MCF 10A (cell line): ENCODE data around the gene ZNF791. TPM values are rescaled to one million over a fixed set of nuclear protein-coding genes. Genes with fewer than 3 reads are reported as not detected.

ENCODE experiments used
- BruUV-seq: library from RNA; stranded (reverse); fragments of 400-500 nt; replicated peaks from 2 replicates; lab custom pipeline; 2021; lab: Mats Ljungman, UMichigan
- CTCF ChIA-PET: fragments of 300-600 bp; sonication (Branson Sonifier 250); formaldehyde crosslinking; extraction: SDS; loops from one replicate; lab custom pipeline; 2021; ENCODE audit warnings: antibody characterized with exemption, inconsistent platforms; lab: Yijun Ruan, JAX
- POLR2A ChIA-PET: fragments of 300-600, 350-650 bp; sonication (Branson Sonifier 250); formaldehyde crosslinking; extraction: SDS; loops from one replicate; lab custom pipeline; 2020; ENCODE audit warnings: antibody characterized with exemption, inconsistent platforms; lab: Yijun Ruan, JAX
- DNase-seq: peaks from one replicate; pipeline ENCODE4 v3.0.0-alpha.2; 2018; ENCODE audit not compliant: unreplicated experiment
- H3K27ac Mint-ChIP-seq: one replicate; pipeline ENCODE4 v1.8.0; 2022; ENCODE audit warnings: mild to moderate bottlenecking, low read depth, mixed read lengths; ENCODE audit not compliant: unreplicated experiment
- H3K27me3 Mint-ChIP-seq: one replicate; pipeline ENCODE4 v1.8.0; 2022; ENCODE audit warnings: mixed read lengths; ENCODE audit not compliant: insufficient read depth, unreplicated experiment
- H3K36me3 Mint-ChIP-seq: one replicate; pipeline ENCODE4 v1.8.0; 2022; ENCODE audit warnings: mild to moderate bottlenecking, moderate library complexity, mixed read lengths; ENCODE audit not compliant: insufficient read depth, unreplicated experiment
- H3K4me1 Mint-ChIP-seq: one replicate; pipeline ENCODE4 v1.8.0; 2022; ENCODE audit warnings: mixed read lengths; ENCODE audit not compliant: insufficient read depth, unreplicated experiment
- H3K4me3 Mint-ChIP-seq: one replicate; pipeline ENCODE4 v1.8.0; 2022; ENCODE audit warnings: mild to moderate bottlenecking, moderate library complexity, mixed read lengths; ENCODE audit not compliant: unreplicated experiment
- H3K9me3 Mint-ChIP-seq: one replicate; pipeline ENCODE4 v1.8.0; 2022; ENCODE audit warnings: mixed read lengths; ENCODE audit not compliant: unreplicated experiment
- intact Hi-C: fragments of 100-400 bp; cut with micrococcal nuclease; formaldehyde crosslinking; loops from 2 replicates; pipeline ENCODE4 v1.14.1; 2022
- total RNA-seq: library from RNA; stranded (reverse); gene quantifications from 2 replicates; pipeline ENCODE4 v1.2.3, GENCODE V29; 2022
- TF ChIP-seq, protein P1 (sequence below): fragments of 200-600 bp; IDR thresholded peaks from one replicate; pipeline ENCODE4 v1.8.0; 2022; ENCODE audit warnings: antibody characterized with exemption, mild to moderate bottlenecking; ENCODE audit not compliant: unreplicated experiment

ZNF791 gene
- total RNA-seq, 1 experiment from 2014 or later: 23.7 TPM

DNA sequence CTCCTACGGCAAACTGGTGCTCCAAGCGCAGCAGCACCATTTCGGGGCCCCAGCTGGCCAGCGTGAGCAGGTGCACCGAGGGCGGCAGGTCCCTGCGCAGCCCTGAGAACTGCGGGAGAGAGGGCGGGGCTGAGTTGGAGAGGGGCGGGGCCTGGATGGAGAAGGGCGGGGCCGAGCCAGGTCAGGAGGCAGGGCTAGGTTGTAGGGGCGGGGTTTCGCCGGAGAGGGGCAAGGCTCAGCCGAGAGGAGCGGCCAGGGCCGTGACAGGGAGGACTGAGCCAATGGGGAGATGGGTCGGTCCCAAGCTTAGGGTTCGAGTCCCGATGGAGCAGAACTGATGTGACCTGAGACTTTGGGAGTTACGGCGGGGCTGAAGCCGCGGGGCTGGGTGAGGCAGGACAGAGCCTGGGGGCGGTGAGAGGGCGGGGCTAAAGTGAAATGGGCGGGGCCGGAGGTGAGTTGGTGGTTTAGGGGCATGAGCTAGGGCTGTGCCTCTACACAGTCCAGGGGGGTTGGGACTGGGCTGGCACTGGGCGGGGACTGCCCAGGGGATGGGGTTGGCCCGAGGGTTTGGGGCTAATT is 36.9 kb downstream of the ZNF791 start:
- no peaks in the 10 kb centered on the region for H3K27me3 Mint-ChIP-seq
- no peak overlapping the region for H3K27ac Mint-ChIP-seq
- TF ChIP-seq, protein P1, sequence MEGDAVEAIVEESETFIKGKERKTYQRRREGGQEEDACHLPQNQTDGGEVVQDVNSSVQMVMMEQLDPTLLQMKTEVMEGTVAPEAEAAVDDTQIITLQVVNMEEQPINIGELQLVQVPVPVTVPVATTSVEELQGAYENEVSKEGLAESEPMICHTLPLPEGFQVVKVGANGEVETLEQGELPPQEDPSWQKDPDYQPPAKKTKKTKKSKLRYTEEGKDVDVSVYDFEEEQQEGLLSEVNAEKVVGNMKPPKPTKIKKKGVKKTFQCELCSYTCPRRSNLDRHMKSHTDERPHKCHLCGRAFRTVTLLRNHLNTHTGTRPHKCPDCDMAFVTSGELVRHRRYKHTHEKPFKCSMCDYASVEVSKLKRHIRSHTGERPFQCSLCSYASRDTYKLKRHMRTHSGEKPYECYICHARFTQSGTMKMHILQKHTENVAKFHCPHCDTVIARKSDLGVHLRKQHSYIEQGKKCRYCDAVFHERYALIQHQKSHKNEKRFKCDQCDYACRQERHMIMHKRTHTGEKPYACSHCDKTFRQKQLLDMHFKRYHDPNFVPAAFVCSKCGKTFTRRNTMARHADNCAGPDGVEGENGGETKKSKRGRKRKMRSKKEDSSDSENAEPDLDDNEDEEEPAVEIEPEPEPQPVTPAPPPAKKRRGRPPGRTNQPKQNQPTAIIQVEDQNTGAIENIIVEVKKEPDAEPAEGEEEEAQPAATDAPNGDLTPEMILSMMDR: no peak
- ChIA-PET CTCF (no interaction called here), POLR2A (interaction anchor here (0.6 kb wide), 1 partner anchor 88 kb away, joined by 4 read pairs; no protein-coding TSS in a partner anchor)
- H3K4me3 Mint-ChIP-seq: no peak overlapping the region
- no peaks in the 10 kb centered on the region for H3K9me3 Mint-ChIP-seq
- no peaks in the 10 kb centered on the region for H3K4me1 Mint-ChIP-seq
- no peak for DNase-seq
- intact Hi-C loops: no loop called here
- no TSS peak for BruUV-seq
- H3K36me3 Mint-ChIP-seq: peaks cover 20% of the 10 kb centered on the region

DNA sequence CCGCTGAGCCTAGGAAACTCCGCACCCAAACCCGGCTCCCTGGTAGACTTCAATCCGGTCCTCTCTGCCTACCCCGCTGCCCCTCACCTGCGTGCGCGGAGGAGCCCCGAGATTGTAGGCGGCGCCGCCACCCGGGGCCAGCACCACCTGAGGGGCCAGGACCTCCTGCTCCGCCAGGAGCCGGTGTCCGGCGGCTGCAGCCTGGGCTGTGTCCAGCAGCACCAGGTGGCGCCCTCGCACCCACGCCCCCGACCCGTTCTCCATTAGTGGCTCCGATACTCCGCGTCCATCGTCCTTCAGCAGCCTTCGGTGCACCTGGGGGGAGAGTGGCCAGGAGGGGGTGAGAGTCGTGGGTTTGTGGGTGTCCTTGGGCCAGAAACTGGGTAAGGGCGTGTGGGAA is 37.4 kb downstream of the ZNF791 start:
- TF ChIP-seq, protein P1: no peak
- Mint-ChIP-seq H3K4me3 (no peak overlapping the region), H3K27me3 (no peaks in the 10 kb centered on the region), H3K36me3 (peaks cover 20% of the 10 kb centered on the region), H3K27ac (no peak overlapping the region), H3K9me3 (no peaks in the 10 kb centered on the region), H3K4me1 (no peaks in the 10 kb centered on the region)
- no TSS peak for BruUV-seq
- CTCF ChIA-PET: no interaction called here
- intact Hi-C loops: no loop called here
- POLR2A ChIA-PET: no interaction called here
- no peak for DNase-seq

- DNase-seq: no peak
- Mint-ChIP-seq H3K27me3 (no peaks in the 10 kb centered on the region), H3K4me1 (no peaks in the 10 kb centered on the region), H3K36me3 (peaks cover 14% of the 10 kb centered on the region), H3K4me3 (no peak overlapping the region), H3K27ac (no peak overlapping the region), H3K9me3 (no peaks in the 10 kb centered on the region)
- intact Hi-C loops: no loop called here
- TF ChIP-seq, protein P1: no peak
- CTCF ChIA-PET: interaction anchor here (0.6 to 1.1 kb wide), 3 partner anchors 22 to 212 kb away, joined by 3 read pairs; no protein-coding TSS in a partner anchor
- POLR2A ChIA-PET: no interaction called here
- no TSS peak for BruUV-seq
Observed at GRCh38 chr19:12649941-12650340, 39.2 kb downstream of the ZNF791 start.

DNA sequence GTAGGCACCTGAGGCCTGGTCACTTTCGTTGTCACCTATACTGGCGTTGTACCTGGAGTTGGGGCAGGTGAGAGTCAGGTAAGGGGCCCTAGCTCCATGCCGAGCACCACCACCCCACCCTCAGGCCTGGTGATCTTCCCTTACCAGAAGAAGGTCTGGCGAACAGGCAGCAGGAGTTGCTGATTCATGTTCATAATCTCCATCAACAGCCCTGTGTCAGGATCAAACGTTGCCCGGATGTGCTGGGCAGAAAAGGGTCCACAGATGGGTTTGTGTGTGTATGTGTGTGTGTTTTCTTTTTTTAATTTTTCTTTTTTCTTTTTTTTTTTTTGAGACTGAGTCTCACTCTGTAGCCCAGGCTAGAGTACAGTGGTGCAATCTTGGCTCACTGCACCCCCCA is 41.5 kb downstream of the ZNF791 start:
- Mint-ChIP-seq H3K27me3 (no peaks in the 10 kb centered on the region), H3K36me3 (peaks cover 6% of the 10 kb centered on the region), H3K9me3 (no peaks in the 10 kb centered on the region), H3K4me1 (no peaks in the 10 kb centered on the region), H3K27ac (no peak overlapping the region), H3K4me3 (no peak overlapping the region)
- POLR2A ChIA-PET: interaction anchor here (0.6 kb wide), 1 partner anchor 41 kb away, joined by 4 read pairs; the partner anchor contains the start of genes ZNF490 and ZNF791
- no TSS peak for BruUV-seq
- CTCF ChIA-PET: no interaction called here
- DNase-seq: no peak
- TF ChIP-seq, protein P1: no peak
- intact Hi-C loops: no loop called here
